Measurements from ENCODE around the gene METRNL.
"Not testable (repeated sequence)": the region's sequence is repeated elsewhere in the genome, so short reads cannot be mapped to it uniquely, and the experiment has no call there.

The METRNL gene

GRCh38 chr17:83053021-83053681, 26.3 kb upstream of the METRNL start:
- DNase-seq, result no peak

DNA sequence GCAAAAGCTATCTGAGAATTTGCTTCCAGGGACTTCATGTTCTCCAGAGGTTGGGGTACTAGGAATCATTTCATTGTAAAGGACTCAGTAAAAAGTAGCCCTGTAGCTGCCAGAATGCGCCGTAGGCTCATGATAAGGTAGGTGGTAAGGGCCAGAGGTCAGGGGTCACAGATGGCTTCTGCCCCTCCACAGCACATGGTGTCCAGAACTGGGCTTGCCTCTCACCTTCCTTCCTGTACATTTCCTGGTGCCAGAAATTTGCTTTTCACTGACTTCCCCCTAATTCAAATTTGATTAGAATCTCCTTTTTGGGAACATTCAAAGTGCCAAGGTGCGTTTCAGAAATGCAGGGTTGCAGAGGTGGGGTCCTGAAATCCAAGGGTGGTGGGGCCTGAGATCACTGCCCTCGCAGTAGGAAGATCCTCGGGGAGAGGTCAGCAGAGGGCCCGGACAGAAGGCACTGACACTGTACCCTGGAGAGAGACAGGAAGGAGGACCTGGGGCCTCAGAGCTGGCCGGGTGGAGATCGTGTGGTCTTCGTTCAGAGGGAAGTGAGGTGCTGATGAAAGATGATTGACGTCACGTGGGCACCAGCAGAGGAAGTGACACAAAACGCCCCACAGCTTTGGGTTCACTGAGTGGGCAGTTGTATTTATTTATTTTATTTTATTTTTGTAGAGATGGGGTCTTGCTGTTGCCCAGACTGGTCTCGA, 25.5 kb upstream of the METRNL start:
- DNase-seq, result no peak

DNA sequence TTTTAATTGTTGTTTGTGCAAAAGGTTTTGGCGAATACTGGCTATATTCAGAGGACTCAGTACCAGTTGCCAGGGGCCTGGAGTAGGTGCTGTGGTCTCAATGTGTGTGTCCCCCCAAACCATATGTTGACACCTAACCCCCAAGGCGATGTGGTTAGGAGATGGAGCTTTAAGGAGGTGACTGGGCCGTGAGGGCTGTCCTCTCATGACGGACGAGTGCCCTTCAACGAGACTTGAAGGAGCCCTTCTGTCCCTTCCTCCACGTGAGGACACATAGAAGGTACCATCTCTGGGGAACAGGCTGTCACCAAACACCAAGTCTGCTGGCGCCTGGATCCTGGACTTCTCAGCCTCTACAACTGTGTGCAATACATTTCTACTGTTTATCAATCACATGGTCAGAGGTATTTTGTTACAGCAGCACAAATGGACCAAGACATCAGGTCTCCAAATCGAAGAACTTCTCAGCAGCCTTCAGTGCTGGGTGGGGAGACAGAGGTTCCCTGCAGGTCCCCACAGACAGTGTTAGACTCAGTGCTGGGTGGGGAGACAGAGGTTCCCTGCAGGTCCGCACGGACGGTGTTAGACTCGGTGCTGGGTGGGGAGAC, 24.8 kb upstream of the METRNL start:
- DNase-seq, result no peak

DNA sequence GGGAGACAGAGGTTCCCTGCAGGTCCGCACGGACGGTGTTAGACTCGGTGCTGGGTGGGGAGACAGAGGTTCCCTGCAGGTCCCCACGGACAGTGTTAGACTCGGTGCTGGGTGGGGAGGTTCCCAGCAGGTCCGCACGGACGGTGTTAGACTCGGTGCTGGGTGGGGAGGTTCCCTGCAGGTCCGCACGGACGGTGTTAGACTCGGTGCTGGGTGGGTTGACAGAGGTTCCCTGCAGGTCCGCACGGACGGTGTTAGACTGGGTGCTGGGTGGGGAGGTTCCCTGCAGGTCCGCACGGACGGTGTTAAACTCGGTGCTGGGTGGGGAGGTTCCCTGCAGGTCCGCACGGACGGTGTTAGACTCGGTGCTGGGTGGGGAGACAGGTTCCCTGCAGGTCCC, 24.2 kb upstream of the METRNL start:
- DNase-seq, result not testable (repeated sequence)

DNA sequence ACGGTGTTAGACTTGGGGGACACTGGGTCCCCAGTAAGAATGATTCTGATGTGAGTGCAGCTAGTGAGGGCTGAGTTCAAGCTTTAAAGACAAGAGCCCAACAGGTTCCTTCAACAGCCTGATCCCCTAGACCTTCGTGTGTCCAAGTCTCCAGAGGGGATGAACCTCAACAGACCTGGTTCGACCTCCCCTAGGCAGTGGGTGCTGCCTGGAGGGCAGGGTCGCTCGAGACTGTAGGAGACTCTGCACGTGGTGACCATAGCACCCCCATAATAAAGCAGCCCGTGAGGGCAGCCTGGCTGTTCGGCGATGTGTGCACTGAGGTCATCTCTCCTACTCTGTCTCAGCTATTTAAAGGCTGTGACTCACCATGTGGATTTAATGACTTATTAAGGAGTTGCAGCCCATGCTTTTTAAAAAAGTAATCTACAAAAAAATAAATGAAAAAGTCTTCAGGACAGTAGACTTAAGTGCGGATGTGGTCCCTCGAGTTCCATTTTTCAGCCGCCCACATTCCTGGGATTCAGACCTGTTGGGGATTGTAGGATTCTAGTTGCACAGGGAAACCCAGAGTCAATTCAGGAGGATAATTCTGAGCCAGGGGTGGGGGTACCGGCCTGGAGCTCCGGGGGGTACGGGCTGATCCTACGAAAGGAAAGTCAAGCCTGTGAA, 23.4 kb upstream of the METRNL start:
- no peak for DNase-seq

- DNase-seq, result no peak
Observed at GRCh38 chr17:83056583-83057396, 22.6 kb upstream of the METRNL start.

- no peak for DNase-seq
Observed at GRCh38 chr17:83057397-83057761, 22.0 kb upstream of the METRNL start.

- DNase-seq, result no peak
Observed at GRCh38 chr17:83057793-83058265, 21.6 kb upstream of the METRNL start.

DNA sequence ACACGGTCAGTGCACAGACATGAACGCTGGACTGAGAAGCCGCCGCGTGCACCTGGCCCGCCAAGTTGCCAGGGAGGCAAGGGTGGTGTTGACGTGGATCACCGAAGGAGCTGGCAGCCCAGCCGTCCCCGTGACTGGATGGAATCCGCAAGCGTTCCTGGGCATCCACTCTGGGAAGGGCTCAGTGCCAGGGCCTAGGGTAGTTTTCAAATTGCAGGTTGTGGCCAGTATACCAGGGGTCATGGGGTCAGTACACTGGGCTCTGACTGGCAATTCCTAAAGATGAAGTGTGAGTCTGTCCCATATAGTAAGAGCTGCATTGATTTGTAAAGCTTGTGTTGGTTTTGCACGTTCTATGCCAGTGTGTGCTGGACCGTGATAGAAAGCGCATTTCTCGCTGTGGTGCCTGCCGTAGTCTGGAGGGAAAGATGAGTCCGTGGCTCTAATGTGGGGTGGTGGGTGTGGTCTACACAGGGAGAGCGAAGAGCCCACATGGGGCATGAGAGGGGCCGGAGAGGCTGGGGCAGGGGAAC, 21.1 kb upstream of the METRNL start:
- DNase-seq, result no peak

- no peak for DNase-seq
Observed at GRCh38 chr17:83061586-83061985, 17.8 kb upstream of the METRNL start.

DNA sequence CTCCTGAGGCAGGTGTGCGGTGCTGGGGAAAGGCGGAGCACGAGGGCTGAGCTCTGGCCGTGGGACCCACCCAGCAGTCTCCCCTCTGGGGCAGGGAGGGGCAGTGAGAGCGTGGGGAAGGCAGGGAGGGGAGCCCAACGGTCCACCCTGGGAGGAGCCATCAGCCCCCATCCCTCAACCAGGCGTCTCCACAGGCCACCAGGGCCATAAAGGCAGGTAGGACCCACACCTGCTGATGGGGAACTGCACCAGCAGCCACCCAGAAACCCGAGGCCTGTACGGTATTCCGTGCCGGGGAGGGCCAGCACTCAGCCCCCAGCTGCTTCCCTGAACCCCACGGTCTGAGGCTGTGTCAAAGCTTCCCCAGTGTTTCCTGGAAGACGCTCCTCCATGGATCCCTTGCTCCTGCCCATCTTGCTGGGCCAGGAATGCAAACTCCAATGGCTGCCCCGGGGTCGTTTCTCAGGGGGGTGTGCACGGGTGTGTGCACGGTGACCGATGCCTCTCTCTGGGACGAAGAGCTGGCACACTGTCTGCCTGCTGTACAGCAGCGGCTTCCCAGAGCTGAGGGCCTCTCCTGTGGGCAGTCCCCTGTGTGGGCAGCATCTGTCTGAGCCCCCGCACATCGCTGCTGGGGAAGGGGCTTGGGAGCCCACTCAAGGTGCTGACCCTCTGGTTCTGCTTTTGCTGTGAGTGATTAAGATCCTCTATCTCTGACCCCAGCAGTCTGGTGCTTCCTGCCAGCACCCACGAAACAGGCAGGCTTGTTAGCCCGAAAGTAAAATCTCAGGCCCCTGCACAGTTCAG, 17.2 kb upstream of the METRNL start:
- no peak for DNase-seq

DNA sequence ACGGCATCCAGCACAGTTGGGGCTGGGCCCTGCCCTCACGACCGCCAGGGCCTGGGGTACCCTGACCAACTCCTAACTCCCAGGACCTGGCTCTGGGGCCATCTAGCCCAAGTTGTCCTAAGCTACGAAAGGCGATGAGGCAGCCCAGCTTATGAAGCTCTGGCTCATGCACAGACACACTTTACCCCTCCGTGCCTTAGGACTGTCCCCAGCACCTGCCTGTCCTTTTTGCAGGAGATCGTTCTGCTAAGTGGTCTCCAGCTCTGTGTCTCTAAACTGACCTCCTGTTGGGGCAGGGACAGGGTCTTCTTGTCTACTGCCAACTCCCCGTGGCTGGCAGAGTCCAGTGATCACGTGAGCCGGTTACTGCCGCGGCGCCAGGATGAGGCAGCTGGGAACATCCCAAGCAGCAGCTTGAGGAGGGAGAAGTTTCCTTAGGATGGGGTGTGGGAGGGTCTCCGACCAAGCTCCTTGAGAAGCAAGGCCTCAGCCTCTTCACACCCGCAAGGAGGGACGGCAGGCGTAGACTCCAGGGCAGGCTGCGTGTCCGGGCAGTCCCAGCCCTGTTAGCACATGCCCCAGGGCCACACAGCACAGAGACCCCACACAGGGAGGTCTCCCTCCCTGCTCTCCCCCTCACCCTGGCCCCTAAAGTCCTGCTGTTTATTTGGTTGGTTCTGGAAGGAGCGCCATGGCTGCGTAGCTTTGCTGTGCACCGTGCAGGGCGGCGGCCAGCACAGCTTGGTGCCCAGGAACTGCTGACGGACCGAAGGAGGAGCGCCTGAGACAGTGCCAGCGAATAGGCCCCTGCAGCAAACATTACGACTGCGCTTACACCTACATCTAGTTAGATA, 16.4 kb upstream of the METRNL start:
- DNase-seq, result no peak

GRCh38 chr17:83064021-83064731, 15.2 kb upstream of the METRNL start:
- DNase-seq, result no peak

DNA sequence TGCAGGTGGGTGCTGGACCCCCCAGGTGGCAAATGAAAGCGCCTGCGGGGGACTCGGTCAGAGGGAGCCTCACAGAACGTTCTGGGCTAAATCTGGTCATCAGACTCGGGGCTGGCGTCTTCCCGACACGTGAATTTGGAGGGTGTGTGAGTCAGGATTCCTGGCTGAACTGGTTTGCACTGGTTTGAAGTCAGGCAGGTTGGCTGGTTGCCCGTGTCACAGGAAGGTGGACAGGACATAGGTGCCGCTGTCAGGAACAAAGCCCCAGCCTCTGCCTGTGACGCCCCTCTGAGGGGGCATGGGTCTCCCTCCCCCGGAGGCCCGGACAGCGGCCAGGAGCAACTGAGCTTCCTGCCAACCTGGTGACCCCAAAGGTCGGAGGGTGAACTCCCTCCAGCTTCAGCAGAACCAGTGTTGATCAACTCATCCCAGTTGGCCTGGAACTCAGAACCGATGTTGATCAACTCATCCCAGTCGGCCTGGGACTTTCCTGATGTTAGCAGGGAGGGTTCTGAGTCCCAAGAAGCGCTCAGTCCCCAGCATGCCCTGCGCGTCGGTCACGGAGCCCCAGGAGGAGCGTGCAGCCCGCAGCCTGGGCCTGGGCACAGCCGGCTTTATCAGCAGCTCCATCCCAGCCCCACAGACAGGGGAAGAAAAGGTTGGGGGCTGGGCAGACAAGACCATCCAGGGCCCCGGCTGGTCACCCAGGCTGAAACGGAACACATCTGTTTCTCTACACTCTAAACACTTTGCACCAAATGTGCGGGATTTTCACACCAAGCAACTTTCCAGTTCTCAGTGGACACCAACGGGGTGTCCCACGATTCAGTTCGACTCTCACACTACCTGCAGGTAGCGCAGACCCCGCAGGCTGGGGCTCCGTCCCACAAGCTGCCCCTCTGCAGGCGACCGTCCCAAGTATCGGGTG, 14.4 kb upstream of the METRNL start:
- DNase-seq, result no peak

DNA sequence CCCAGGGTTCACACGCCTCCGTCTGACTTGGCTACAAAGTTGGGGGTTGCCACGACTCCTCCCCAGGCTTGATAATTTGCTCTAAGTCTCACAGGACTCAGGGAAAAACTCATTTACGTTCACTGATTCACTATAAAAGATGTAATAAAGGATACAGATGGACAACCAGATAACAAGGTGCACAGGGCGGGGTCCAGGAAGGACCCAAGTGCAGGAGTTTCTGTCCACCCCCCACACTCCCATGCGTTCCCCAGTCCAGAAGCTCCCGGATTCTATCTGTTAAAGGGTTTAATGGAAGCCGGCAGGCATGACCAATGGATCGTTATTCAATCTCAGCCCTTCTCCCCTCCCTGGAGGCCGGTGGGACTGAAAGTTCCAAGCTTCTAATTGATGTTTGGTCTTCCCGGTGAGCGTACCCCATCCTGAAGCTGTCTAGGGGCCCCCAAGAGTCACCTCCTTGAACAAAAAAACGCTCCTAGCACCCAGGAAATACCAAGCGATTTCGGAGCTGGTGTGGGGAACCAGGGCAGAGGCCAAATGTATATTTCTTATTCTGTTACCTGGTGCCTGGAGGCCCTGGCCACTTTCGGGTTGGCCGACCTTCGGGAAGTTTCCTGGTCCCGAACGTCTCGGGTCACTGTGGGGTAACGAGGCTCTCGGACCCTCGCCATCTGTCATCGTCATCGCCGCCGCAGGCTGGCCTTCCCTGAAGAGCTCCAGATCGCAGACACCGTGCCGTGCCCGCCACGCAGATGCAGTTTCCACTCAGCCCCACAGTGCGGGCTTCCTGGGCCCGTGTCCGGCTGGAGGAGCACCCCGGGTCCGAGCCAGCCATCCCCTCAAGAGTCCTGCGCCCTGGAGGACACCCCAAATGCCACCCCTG, 13.5 kb upstream of the METRNL start:
- DNase-seq, result no peak

DNA sequence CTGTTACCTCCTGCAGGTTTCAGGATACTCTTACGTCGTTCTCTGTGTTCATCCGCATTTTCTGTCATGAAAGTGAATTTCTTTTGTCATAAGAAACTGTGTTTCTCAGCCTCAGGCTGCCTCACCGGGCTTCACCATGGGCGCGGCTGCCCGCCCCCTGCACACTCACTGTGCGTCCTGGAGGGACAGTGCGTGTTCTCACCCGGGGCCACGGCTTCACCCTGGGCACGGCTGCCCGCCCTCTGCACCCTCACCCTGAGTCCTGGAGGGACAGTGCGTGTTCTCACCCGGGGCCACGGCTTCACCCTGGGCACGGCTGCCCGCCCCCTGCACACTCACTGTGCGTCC, 12.9 kb upstream of the METRNL start:
- not testable (repeated sequence) for DNase-seq

- DNase-seq, result no peak
Observed at GRCh38 chr17:83067071-83067717, 12.2 kb upstream of the METRNL start.
